ENCODE data around the gene MBLAC2.

Gene MBLAC2

DNA sequence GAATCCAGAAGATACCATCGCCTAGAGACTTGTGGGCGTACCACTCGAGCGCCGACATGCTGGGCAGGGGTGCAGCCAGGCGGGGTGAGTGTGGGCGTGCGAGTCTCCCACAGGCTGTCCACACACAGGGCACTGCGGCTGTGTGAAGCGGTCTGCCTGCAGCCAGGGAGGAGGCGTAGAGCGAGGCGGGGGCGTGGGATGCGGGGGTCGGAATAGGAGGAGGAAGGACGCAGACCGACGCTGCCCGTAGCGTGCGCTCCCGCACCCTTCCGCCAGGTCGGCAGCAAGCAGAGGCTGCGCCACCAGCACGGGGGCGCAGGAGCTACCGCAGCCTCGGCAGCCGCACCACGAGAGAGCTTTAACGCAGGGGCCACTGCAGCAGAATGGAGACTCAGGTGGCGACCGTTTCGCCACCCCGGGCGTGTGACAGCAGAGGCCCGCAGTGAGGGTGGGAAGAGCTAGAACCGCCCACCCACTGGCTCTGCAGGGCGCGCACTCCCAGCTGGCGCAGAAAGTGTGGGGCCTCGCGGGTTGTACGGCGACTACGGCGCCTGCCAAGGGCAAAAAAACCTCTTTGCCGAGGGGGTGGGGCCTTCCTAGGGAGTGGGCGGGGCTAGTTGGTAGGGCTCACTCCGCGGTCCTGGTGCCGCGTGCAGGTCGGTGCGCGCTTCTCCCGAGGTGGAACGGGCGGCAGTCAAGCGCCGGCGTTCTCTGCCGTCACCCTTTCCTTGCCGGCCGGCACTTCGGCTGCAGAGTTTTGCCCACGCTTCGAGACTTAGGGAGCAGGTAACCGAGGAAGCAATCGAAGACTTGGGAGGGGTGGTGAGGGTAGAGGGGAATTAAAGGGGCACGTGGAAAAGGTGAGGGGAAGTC, at the start of gene MBLAC2, which contains the start of gene POLR3G:
MBLAC2 (minus strand) TSS at position 537 of the 873 bp plus-strand sequence; CDS start at position 58, 479 bp downstream.
POLR3G (plus strand) TSS at position 630 of the 873 bp plus-strand sequence. CDS start 10,704 bp downstream, outside the sequence.
- DNase-seq (ENCODE audit: low read depth): peak; percentile 95

DNA sequence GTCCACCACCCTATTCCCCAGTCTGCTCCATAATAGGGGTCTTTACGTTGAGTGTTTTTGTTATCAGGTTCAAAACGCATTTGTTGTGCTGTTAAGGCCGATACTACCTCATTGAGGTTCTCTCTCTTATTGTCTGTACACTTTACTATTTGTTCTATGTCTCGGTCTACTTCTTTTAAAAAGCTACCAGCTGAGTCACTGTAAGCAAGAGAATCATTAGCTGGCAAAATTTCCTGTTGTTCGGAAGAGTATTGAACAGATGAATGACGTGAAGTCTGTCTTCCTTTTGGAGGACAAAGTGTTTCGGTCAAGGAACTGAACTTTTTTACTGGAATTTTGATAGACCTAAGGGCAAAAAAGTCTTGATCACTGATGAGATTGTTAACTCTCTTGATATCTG, 44.5 kb upstream of the MBLAC2 start:
- DNase-seq (ENCODE audit: low read depth): no peak

DNA sequence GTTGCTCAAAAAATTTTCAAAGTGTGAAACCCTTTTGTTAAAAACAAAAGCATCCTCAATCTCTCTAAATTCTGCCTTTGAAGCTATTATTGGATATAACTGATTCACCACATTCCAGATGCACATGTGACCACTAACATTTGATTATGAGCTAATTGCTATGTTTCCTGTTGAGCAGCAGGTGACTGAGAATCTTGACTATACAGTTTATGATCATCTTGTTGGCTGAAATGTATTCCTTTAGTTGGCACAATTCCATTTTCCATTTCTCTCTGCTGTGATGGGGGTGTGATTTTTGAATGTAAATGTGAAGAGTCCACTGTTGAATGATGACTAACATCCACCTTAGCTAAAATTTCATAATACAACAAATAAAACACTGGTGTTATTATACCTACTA, 44.1 kb upstream of the MBLAC2 start:
- DNase-seq (ENCODE audit: low read depth): peak; percentile 56

DNA sequence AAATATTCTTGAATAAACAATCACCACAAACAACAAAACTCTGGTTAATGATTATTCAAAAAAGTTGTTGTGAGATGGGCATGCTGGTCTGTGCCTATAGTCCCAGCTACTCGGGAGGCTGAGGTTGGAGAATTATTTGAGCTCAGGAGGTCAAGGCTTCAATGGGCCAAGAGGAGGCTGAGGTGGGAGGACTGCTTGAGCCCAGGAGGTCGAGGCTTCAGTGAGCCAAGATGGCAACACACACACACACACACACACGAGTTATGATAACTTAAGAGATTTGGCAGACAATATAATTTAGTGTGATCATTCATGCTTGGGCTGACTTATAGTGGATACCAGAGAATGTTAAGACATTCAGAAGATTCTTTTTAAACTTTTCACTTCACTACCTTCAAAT, 39.9 kb upstream of the MBLAC2 start:
- no peak for DNase-seq (ENCODE audit: low read depth)

DNA sequence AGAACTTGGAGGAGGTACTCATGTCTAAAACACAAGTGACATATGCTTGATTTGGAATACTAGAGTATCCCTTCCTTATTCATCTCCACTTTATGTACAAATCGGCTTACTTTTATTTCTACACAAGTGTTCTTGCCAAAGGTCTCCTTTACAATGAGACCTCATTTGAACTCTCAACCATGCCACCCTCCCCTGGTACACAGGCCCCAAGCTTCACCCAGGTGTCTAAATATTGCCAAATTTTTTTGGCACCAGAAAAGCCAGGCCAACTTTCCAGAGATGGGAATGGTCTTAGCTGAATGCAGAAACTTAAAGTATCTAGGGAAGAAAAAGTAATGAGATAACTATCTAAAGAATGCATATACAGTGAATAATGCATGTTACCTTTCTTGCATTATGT, 35.9 kb upstream of the MBLAC2 start:
- DNase-seq (ENCODE audit: low read depth): no peak

DNA sequence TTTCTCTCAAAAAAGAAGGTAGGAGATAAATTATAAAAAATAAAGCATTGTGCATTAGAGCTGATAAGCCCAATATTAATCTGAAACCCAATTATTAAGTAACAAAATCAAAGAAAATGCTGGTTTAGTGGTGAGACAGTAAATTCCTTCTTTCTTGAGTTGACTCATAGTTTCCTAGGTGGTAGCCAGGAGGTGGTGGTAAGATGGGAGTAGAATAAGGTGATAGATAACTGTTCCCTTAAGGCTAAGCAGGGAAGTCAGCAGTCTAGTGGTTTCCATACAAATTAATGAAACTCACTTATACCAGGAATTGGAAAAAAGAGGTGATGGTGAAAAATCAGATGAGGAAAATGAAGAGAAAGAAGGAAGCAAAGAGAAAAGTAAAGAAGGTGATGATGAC, 31.6 kb upstream of the MBLAC2 start:
- DNase-seq (ENCODE audit: low read depth): peak; percentile 49

DNA sequence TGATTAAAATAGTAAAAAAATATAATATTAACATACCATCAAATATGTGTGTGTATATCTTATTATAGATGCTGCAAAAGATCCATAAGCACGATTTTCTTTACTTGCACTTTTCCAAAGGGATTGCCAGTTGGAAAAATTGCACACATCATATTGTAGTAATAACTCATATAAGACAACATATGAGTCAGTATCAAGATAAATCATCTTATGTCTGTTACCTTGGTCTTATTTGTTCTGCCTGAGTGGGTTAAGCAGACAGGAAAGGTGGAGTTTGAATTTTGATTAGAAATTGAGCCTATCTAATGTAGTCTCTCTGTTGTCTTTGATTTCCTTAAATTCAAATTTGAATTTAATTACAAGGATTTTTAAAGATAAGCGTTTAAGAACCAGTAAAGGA, 30.2 kb upstream of the MBLAC2 start:
- no peak for DNase-seq (ENCODE audit: low read depth)

DNA sequence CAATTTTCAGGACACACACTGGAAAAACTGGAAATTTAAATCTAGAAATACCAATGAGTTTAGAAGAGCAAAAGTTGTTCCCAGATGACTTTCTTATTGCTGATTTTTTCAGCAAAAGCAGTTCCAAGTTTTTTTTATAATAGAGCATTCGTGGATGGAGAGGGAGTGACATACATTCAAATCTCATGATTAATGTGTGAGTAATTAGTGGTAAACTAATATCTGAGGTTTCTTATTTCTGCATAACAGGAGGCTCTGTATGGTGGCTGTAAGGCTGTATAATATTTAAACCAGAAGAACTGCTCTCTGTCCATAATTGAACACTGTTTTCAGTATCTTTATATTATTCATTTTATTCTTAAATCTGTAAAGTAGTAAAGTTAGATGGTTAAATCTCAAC, 29.0 kb upstream of the MBLAC2 start:
- DNase-seq (ENCODE audit: low read depth): no peak

DNA sequence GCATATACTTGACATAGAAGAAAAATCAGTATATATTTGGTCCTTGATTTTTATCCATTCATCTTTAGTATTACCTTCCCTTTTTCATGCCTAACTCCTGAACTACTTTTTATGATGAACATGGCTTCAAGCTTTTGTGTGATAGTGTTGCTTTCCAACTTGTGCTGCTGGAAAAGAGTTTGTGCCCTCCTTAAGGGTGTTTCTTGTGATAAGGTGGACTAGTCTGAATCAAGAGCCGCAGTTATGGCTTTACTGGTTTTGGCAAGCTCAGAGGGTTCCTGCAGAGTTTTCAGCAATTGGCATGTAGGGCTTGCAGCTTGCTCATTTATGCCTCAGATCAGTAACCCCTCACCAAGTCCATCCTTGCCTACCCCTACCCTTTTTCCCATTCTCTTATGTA, 20.6 kb upstream of the MBLAC2 start:
- DNase-seq (ENCODE audit: low read depth): no peak

DNA sequence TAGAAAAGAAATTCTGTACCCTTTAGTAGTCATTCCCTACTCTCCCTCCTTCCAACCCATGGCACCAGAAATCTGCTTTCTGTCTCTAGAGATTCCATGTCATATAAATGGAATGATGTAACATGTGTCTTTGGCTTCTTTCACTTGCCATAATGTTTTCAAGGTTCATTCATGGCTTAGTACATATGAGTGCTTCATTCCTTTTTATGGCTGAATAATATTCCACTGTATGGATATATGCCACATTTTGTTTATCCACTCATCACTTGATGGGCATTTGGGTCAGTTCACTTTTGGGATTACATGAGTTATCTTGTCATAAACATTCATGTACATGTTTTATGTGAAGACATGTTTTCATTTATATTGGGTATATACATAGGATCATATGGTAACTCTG, 19.5 kb upstream of the MBLAC2 start:
- no peak for DNase-seq (ENCODE audit: low read depth)

DNA sequence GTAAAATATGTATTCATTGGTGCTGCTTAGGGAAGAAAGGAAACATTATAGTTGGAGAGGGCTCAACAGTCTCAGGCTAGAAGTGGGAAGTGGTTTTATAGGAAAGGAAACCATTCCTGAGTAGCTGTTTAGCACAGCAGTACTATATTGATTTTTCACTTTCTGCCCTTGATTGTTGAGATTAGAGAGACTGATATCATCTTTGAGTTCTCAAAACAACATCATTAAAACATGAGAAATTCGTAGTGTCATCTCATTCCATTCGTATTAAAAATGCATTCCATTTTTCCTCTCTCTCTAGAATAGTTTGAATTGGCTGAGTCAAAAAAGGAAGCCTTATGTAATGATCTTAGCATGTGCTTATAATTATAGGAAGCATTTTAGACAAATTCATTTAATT, 14.2 kb upstream of the MBLAC2 start:
- peak; percentile 77 for DNase-seq (ENCODE audit: low read depth)

DNA sequence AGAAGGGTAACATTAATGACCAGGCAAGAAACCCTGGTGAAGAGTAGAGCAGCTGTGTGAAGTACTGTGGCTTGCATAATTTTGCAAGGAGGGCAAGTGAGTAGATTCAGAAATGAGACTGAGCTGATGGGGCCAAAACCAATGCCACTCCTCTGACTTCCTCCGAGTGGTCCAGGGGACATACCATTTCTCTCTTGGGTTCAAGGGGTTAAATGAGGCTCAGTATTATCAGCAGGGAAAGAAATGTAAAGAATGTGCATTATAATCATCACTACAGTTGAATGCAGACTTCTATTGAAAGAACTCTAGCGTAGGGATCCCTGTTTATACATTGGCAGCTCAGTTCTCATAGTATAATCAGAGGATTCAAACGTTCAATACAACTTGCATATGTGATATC, 10.0 kb upstream of the MBLAC2 start:
- peak; percentile 59 for DNase-seq (ENCODE audit: low read depth)

DNA sequence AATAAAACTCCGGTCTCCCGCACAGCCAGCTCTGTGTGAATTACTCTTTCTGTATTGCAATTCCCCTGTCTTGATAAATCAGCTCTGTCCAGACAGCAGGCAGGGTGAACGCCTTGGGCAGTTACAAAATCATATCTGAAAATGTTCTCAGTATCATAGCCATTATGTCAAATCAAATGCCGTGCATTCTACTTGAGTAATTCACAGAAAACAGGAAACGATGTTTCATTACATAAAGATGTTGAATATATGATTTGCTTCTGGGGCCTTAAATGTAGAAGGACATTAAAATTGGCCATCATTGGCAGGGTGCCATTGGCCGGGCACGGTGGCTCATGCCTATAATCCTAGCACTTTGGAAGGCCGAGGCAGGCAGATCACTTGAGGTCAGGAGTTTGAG, 8.6 kb upstream of the MBLAC2 start:
- peak; percentile 94 for DNase-seq (ENCODE audit: low read depth)

DNA sequence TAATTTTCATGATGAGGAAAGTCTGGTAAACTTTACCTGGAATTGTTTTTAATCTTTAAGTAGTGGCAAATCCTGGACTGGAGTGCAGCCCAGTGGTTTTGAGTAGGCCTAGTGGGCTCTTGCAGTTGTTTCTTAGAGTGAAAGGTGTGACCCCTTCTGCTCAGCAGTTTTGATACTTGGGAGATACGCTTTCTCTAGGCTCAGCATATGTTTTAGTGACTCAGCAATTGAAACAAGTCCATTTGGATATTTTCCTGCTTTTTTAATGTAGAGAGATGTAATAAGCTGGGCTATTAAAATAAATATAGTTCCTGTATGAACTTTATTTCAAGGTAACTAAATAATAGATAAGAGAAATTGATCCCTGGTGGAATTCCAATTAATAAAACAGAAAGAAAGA, 6.1 kb upstream of the MBLAC2 start:
- DNase-seq (ENCODE audit: low read depth): peak; percentile 54

DNA sequence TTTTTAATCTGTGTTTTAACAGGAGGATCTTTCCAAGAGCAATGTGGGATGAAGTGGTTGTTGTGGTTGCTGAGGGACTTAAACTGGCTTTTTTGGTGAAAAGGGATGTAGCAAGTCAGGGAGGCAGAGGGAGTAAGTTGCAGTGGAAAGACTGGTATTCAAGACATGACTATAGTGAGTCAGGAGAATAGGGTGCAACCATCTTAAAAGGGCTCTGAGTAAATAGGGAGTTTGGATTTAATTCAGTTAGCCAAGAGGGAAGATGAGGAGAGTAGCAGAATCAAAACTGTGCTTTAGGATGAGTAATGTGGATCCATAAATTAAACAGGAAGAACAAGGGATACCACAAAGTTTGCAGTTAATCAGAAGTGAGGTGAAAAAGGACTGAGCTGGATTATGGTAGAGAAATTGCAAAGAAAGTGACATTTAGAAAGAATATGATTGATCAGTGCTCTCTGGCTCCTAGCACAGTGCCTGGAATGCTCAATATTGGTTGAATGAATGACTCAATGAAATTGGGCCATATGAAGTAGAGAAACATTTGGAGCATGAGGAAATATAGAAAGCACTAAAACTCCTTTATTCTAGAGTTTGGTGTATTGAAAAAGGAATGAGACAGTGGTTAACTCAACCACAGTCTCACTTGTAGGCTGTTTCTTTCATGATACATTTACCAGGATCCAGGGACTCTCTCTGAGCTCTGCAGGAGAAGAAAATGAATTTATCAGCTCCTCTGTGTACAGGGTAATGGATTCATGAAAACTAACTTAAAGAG, 5.2 kb upstream of the MBLAC2 start:
- peak; percentile 62 for DNase-seq (ENCODE audit: low read depth)

DNA sequence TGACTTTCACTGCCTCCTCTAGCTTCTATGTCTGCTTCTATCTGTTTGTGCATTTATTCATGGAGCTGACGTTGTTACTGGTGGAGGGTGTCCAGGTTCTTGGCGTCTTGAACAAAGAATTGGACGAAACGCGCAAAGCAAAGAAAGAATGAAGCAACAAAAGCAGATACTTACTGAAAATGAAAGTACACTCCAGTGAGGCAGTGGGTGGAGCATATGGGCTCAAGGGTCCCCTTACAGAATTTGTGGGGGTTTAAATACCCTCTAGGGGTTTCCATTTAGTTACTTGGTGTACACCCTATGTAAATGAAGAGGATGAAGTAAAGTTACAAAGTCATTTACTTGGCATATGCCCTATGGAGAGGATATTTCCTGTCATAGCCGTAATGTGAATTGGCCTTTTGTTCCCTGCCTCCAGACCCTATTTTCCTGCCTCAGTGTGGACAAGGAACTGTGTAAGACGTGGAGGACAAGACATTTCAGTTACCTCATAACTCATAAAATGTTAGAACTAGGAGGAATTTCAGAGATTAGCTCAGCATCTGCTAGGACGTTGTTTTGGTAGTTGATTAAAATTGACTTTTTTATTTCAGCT, 3.1 kb upstream of the MBLAC2 start:
- no peak for DNase-seq (ENCODE audit: low read depth)

DNA sequence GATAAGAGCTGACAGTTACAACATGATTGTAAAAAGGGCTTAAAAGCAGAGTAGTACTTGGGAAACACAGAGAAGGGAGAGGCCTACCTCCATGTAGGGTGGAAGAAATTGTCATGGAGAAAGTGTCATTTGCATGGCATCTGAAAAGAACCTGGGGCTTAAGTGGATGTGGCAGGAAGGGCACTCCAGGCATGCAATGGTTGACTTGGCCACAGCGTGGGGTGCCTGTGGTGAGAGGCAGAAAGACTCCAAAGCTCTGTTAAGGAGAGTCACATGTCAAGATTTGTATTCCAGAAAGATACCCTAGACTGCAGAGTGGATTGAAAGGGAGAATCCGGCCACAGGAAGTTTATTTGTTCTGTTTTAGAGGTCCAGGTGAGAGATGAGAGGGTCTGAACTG, 2.5 kb upstream of the MBLAC2 start:
- peak; percentile 41 for DNase-seq (ENCODE audit: low read depth)

DNA sequence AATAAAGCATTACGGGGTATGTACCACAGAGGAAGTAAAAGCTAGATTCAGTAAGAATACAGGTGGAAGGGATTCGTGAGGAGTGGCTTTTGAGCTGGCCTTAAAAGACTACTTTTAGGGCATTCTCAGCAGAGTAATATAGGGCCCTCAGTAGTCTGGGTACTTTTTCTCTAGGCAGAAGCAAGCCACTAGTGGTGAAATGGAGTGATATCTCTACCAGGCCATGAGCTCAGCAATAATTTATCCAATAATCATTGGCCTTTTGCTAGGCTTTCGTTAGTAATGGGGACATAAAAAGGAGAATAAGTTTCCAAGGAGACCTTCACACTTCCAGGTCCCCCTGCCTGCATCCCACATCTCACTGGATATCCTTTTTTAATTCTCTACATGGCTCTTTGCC, 1.8 kb upstream of the MBLAC2 start:
- DNase-seq (ENCODE audit: low read depth): no peak

DNA sequence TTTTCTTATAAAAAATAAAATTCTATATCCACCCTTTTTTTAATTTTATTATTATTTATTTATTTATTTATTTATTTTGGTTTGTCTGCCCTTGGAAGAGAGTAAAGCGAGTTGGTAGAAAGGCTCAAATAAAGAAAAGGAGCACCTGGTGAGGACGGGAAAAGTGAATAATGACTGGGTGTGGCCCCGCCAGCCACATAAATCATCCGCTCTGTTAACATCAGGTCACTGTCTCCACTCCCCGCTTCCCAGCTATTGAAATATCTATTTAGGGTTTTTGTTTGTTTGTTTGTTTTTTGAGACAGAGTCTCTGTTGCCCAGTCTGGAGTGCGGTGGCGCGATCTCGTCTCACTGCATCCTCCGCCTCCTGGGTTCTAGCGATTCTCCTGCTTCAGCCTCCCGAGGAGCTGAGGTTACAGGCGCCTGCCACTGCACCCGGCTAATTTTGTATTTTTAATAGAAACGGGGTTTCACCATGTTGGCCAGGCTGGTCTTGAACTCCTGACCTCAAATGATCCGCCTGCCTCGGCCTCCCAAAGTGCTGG, 937 bp upstream of the MBLAC2 start:
- no peak for DNase-seq (ENCODE audit: low read depth)

DNA sequence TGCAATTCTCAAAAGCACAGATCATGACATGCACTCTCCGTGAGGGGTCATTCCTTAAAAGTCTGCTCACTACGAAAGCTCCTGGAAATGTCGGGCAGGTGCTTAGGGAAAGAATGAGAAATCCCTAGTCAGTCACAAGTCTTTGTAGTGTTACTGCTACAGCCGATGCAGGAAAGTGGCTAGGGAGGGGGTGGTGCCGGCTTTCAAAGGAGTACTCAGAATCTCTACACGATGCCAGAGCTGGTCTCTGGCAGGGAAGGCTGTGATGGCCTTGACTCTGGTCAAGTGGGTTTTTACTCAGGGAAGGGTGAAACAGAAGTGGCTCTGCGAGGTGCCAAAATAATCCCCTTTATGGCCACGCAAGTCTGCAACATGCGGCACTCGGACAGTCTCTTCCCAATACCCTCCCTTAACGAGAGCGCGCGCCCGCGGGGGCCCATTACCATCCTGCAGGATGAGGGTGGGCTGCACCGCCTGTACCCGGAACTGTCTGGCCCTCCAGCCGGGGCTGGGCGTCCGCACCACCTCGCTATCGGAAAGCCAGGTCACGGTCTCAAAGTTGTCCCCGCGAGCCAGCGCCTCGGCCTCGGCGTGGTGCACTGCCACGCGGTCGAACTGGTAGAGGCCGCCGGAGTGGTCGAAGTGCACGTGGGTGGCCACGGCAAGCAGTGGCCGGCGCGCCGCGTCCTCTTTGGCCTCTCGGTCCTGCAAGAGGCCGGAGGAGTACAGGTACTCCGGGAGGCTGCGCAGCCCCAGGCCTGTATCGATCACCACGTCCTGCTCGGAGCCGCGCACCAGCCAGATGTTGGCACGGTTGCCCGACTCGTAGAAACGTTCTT, 956 bp downstream of the MBLAC2 start:
- DNase-seq (ENCODE audit: low read depth): peak; percentile 31

DNA sequence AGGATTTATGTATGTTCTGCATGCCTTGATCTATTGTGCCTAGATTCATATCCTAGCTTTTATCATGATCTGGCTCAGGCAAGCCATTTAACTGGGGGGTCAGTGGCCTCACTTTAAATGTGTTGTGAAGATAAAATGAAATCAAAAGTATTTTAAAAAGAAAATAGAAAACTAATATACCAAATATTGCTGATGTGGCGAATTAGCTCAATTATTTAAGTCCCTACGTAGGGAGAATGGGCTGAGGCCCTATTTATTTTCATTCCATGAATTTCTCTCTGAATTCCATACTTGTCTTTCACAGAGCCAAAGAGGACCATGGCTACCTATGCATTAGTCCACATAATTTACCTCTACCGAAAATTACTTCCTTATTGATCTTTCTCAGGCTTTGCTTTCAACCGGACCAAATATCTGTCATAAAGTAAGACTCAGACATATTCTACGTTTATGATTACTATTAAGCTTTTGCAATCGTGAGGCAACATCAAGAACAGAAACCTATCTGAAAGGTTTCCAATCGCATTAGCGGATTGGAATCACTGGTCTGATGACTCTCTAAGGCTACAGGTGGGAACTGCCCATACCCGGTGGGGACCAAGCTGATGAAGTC, 1.7 kb downstream of the MBLAC2 start:
- DNase-seq (ENCODE audit: low read depth): no peak

All from iris pigment epithelial cell (primary cell).